ENCODE data around the gene ADGRG6. TPM values are rescaled to one million over a fixed set of nuclear protein-coding genes. Genes with fewer than 3 reads are reported as not detected.

Gene ADGRG6
- total and polyA plus RNA-seq, 2 donors (not counting 1 experiment from before 2014, with no cell fraction given): 49.9 to 67.2 TPM

- no peak overlapping the region for H2AFZ ChIP-seq (ENCODE audit: low read length)
- H4K20me1 ChIP-seq (ENCODE audit: control insufficient read depth, extremely low read depth, insufficient read depth, low read length): no peaks in the 10 kb centered on the region
- no peak for DNase-seq (ENCODE audit: low read depth in 2 of 2)
- no peak overlapping the region for H3K9ac ChIP-seq (ENCODE audit: insufficient read depth, low read length)
- H3K79me2 ChIP-seq (ENCODE audit: control insufficient read depth, insufficient read depth, low read length): no peaks in the 10 kb centered on the region
- no peaks in the 10 kb centered on the region for H3K9me3 ChIP-seq (ENCODE audit: control insufficient read depth, insufficient read depth, low read depth, low read length)
- peak overlapping the region; percentile 59 for H3K4me2 ChIP-seq (ENCODE audit: extremely low read depth, insufficient read depth, low read length)
- peaks cover 15% of the 10 kb centered on the region for H3K4me1 ChIP-seq (ENCODE audit: control insufficient read depth, extremely low read depth, insufficient read depth, low read length)
- no peaks in the 10 kb centered on the region for H3K27me3 ChIP-seq (ENCODE audit: control insufficient read depth, insufficient read depth, low read length)
- peak overlapping the region; percentile 83 for H3K27ac ChIP-seq (ENCODE audit: insufficient read depth, low read length)
- no peak for TF ChIP-seq EZH2 (IDR thresholded peaks at IDR 0.05; ENCODE audit: low read length, missing control alignments)
- TF ChIP-seq CTCF (conservative IDR thresholded peaks at IDR 0.05 in 1 of 2, IDR thresholded peaks at IDR 0.05 in 1 of 2; ENCODE audit: low read depth in 1 of 2, low read length in 2 of 2): no peak
- H3K4me3 ChIP-seq (replicated peaks in 1 of 4; ENCODE audit: control extremely low read depth in 1 of 4, insufficient read depth in 1 of 4, low read depth in 3 of 4, low read length in 4 of 4): no peak overlapping the region
- H3K36me3 ChIP-seq (ENCODE audit: control insufficient read depth, insufficient read depth, low read length): no peaks in the 10 kb centered on the region
These were observed 114.9 kb downstream of the ADGRG6 start for GRCh38 chr6:142416686-142417085.

- Histone ChIP-seq H3K9me3 (ENCODE audit: control insufficient read depth, insufficient read depth, low read depth, low read length) (no peaks in the 10 kb centered on the region), H3K9ac (ENCODE audit: insufficient read depth, low read length) (no peak overlapping the region), H3K4me3 (replicated peaks in 1 of 4; ENCODE audit: control extremely low read depth in 1 of 4, insufficient read depth in 1 of 4, low read depth in 3 of 4, low read length in 4 of 4) (no peak overlapping the region), H2AFZ (ENCODE audit: low read length) (no peak overlapping the region), H3K4me2 (ENCODE audit: extremely low read depth, insufficient read depth, low read length) (no peak overlapping the region), H3K79me2 (ENCODE audit: control insufficient read depth, insufficient read depth, low read length) (no peaks in the 10 kb centered on the region), H4K20me1 (ENCODE audit: control insufficient read depth, extremely low read depth, insufficient read depth, low read length) (no peaks in the 10 kb centered on the region), H3K4me1 (ENCODE audit: control insufficient read depth, extremely low read depth, insufficient read depth, low read length) (peaks cover 15% of the 10 kb centered on the region), H3K27ac (ENCODE audit: insufficient read depth, low read length) (peak overlapping the region; percentile 83), H3K36me3 (ENCODE audit: control insufficient read depth, insufficient read depth, low read length) (no peaks in the 10 kb centered on the region), H3K27me3 (ENCODE audit: control insufficient read depth, insufficient read depth, low read length) (no peaks in the 10 kb centered on the region)
- TF ChIP-seq CTCF (conservative IDR thresholded peaks at IDR 0.05 in 1 of 2, IDR thresholded peaks at IDR 0.05 in 1 of 2; ENCODE audit: low read depth in 1 of 2, low read length in 2 of 2): no peak
- no peak for TF ChIP-seq EZH2 (IDR thresholded peaks at IDR 0.05; ENCODE audit: low read length, missing control alignments)
- peak in 1 of 2 donors; percentile 80 for DNase-seq (ENCODE audit: low read depth in 2 of 2)
These were observed 115.5 kb downstream of the ADGRG6 start for GRCh38 chr6:142417331-142417750.

GRCh38 chr6:142419071-142419470, 117.3 kb downstream of the ADGRG6 start:
- Histone ChIP-seq H3K27ac (ENCODE audit: insufficient read depth, low read length) (no peak overlapping the region), H3K36me3 (ENCODE audit: control insufficient read depth, insufficient read depth, low read length) (no peaks in the 10 kb centered on the region), H4K20me1 (ENCODE audit: control insufficient read depth, extremely low read depth, insufficient read depth, low read length) (no peaks in the 10 kb centered on the region), H2AFZ (ENCODE audit: low read length) (no peak overlapping the region), H3K9me3 (ENCODE audit: control insufficient read depth, insufficient read depth, low read depth, low read length) (no peaks in the 10 kb centered on the region), H3K4me1 (ENCODE audit: control insufficient read depth, extremely low read depth, insufficient read depth, low read length) (peaks cover 11% of the 10 kb centered on the region), H3K9ac (ENCODE audit: insufficient read depth, low read length) (no peak overlapping the region), H3K4me2 (ENCODE audit: extremely low read depth, insufficient read depth, low read length) (no peak overlapping the region), H3K79me2 (ENCODE audit: control insufficient read depth, insufficient read depth, low read length) (no peaks in the 10 kb centered on the region), H3K4me3 (replicated peaks in 1 of 4; ENCODE audit: control extremely low read depth in 1 of 4, insufficient read depth in 1 of 4, low read depth in 3 of 4, low read length in 4 of 4) (no peak overlapping the region), H3K27me3 (ENCODE audit: control insufficient read depth, insufficient read depth, low read length) (no peaks in the 10 kb centered on the region)
- DNase-seq (ENCODE audit: low read depth in 2 of 2): no peak
- no peak for TF ChIP-seq EZH2 (IDR thresholded peaks at IDR 0.05; ENCODE audit: low read length, missing control alignments)
- TF ChIP-seq CTCF (conservative IDR thresholded peaks at IDR 0.05 in 1 of 2, IDR thresholded peaks at IDR 0.05 in 1 of 2; ENCODE audit: low read depth in 1 of 2, low read length in 2 of 2): no peak
